ENCODE data around the gene CLTB. TPM values are rescaled to one million over a fixed set of nuclear protein-coding genes. Genes with fewer than 3 reads are reported as not detected.

The CLTB gene
- total RNA-seq, 4 donors from 2014 or later, result 261 to 386 (median 302) TPM

DNA sequence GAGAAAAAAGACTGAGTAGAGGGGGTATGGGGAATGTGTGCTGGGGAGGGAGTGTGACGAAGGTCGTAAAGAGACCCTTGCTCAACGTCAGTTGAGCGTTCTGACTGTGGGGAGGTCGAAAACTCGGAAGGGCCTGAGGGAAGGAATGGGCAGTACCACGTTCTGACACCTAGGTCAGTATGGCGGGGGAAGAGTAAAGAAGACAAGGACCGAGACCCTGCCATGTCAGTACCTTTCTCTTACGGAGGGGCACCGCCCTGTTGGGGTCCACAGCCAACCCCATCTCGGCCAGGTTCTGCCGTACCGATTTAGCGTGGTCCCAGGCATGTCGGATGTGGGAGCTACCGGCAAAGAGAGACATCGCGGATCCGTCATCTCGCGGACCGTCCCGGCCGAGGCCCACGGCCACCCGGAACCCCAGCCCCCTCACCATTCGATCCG, 28.3 kb downstream of the CLTB start:
- in situ Hi-C loops (cut with MboI; ENCODE audit: low sequenced_read_pairs in 4 of 4), result no loop called here
- Histone ChIP-seq H3K27ac (peak overlapping the region; percentile 92 to 98 (median 96)), H3K4me1 (peaks cover 31 to 41% of the 10 kb centered on the region in 2 donors), H3K9me3 (no peaks in the 10 kb centered on the region), H3K36me3 (peaks cover 0 to 62% of the 10 kb centered on the region in 2 donors), H3K27me3 (no peaks in the 10 kb centered on the region), H3K4me3 (peak overlapping the region; percentile 76 to 95 (median 86))
- TF ChIP-seq POLR2A (IDR thresholded peaks at IDR 0.05), result no peak
- TF ChIP-seq, protein P1, sequence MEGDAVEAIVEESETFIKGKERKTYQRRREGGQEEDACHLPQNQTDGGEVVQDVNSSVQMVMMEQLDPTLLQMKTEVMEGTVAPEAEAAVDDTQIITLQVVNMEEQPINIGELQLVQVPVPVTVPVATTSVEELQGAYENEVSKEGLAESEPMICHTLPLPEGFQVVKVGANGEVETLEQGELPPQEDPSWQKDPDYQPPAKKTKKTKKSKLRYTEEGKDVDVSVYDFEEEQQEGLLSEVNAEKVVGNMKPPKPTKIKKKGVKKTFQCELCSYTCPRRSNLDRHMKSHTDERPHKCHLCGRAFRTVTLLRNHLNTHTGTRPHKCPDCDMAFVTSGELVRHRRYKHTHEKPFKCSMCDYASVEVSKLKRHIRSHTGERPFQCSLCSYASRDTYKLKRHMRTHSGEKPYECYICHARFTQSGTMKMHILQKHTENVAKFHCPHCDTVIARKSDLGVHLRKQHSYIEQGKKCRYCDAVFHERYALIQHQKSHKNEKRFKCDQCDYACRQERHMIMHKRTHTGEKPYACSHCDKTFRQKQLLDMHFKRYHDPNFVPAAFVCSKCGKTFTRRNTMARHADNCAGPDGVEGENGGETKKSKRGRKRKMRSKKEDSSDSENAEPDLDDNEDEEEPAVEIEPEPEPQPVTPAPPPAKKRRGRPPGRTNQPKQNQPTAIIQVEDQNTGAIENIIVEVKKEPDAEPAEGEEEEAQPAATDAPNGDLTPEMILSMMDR (IDR thresholded peaks at IDR 0.05 in 4 of 5, conservative IDR thresholded peaks at IDR 0.05 in 1 of 5), result no peak
- DNase-seq, result no peak
- intact Hi-C loops (cut with DNase I; ENCODE audit: low total_unique reads), result loop anchor here (1.0 to 10.0 kb wide), 7 partner anchors 17 to 1157 kb away; partner anchors contain the start of genes FAF2, KIAA1191, RNF44 and TSPAN17
- ATAC-seq, result no peak

DNA sequence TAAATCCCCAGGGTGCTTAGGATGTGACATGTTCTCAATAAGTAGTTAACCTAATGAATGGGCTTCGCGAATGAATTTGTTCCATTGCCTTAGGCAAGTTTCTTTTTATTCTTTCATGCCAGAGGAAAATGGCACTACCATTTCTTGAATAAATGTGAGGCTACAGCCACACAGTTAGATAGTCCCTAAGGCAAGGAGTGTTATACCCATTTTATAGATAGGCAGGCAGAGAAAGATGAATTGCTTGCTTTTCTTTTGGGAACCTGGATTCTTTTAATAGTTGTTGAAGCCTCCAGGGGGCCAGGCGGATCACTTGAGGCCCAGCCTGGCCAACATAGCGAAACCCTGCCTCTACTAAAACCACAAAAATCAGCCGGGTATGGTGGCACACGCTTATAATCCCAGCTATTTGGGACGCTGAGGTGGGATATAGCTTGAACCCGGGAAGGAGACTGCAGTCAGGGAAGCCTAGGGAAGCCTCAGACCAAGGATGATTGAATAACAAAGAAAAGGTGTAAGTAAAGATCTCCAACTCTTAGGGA, 28.9 kb downstream of the CLTB start:
- Histone ChIP-seq H3K36me3 (peaks cover 0 to 59% of the 10 kb centered on the region in 2 donors), H3K9me3 (no peaks in the 10 kb centered on the region), H3K27ac (peak overlapping the region; percentile 92 to 98 (median 96)), H3K4me1 (peaks cover 35 to 47% of the 10 kb centered on the region in 2 donors), H3K27me3 (no peaks in the 10 kb centered on the region), H3K4me3 (peak overlapping the region; percentile 76 to 95 (median 86))
- ATAC-seq (no peak), DNase-seq (no peak)
- in situ Hi-C loops (cut with MboI; ENCODE audit: low sequenced_read_pairs in 4 of 4) (no loop called here), intact Hi-C loops (cut with DNase I; ENCODE audit: low total_unique reads) (loop anchor here (10.0 kb wide), 3 partner anchors 257 to 1157 kb away; partner anchors contain the start of genes TSPAN17 and ZNF346)
- no peak for TF ChIP-seq POLR2A (IDR thresholded peaks at IDR 0.05)

DNA sequence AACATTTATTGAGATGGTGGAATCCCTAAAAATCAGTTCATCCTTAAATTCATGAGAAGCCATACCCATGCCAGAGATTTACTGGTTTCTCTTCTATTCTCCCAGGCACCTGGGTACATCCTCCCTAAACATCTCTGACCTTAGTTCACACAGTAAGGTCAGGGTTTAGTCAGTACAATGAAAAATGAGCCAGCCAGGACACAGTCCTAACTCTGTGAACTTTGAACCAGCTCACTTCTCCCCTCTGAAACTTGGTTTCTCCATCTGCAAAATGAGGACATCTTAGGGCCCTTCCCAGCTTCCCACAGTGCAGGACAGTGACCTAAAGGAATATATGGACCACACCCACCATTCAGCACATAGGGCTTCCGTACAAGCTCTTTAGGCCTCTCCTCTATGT, 29.8 kb downstream of the CLTB start:
- H3K4me3 ChIP-seq, result no peak overlapping the region
- peak overlapping the region; percentile 92 to 98 (median 96) for H3K27ac ChIP-seq
- no peaks in the 10 kb centered on the region for H3K27me3 ChIP-seq
- intact Hi-C loops (cut with DNase I; ENCODE audit: low total_unique reads) (loop anchor here (10.0 kb wide), 3 partner anchors 258 to 1158 kb away; partner anchors contain the start of genes TSPAN17 and ZNF346), in situ Hi-C loops (cut with MboI; ENCODE audit: low sequenced_read_pairs in 4 of 4) (no loop called here)
- DNase-seq (no peak), ATAC-seq (no peak)
- TF ChIP-seq POLR2A (IDR thresholded peaks at IDR 0.05), result no peak
- TF ChIP-seq, protein P1 (IDR thresholded peaks at IDR 0.05 in 4 of 5, conservative IDR thresholded peaks at IDR 0.05 in 1 of 5), result no peak
- no peaks in the 10 kb centered on the region for H3K9me3 ChIP-seq
- peaks cover 45 to 56% of the 10 kb centered on the region in 2 donors for H3K4me1 ChIP-seq
- peaks cover 0 to 50% of the 10 kb centered on the region in 2 donors for H3K36me3 ChIP-seq

DNA sequence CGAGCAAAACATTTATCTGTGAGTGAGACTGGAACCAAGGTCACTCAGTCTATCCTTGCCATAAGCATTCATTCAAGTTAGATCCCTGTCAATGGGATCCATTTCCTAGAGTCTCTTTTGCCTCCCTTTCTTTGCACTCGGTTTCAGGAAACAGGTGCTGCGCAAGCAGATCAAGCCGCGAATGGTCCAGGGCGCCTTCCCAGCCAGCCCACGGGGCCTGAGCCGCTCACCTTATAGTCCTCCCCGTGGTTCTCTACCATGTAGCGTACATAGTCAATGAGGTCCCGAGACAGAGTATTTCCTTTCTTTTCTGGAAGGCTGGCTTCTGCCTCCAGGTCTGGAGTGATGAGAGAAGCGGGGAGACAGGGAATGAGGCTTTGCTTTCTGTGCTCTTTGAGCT, 31.3 kb downstream of the CLTB start:
- ATAC-seq, result no peak
- H3K36me3 ChIP-seq, result peaks cover 0 to 38% of the 10 kb centered on the region in 2 donors
- no peaks in the 10 kb centered on the region for H3K9me3 ChIP-seq
- in situ Hi-C loops (cut with MboI; ENCODE audit: low sequenced_read_pairs in 4 of 4) (no loop called here), intact Hi-C loops (cut with DNase I; ENCODE audit: low total_unique reads) (loop anchor here (10.0 kb wide), 3 partner anchors 260 to 1160 kb away; partner anchors contain the start of genes TSPAN17 and ZNF346)
- no peak overlapping the region for H3K4me3 ChIP-seq
- H3K27ac ChIP-seq, result peak overlapping the region; percentile 92 to 98 (median 96)
- TF ChIP-seq, protein P1 (IDR thresholded peaks at IDR 0.05 in 4 of 5, conservative IDR thresholded peaks at IDR 0.05 in 1 of 5), result no peak
- TF ChIP-seq POLR2A (IDR thresholded peaks at IDR 0.05), result no peak
- H3K27me3 ChIP-seq, result no peaks in the 10 kb centered on the region
- no peak for DNase-seq
- peaks cover 50 to 63% of the 10 kb centered on the region in 2 donors for H3K4me1 ChIP-seq

DNA sequence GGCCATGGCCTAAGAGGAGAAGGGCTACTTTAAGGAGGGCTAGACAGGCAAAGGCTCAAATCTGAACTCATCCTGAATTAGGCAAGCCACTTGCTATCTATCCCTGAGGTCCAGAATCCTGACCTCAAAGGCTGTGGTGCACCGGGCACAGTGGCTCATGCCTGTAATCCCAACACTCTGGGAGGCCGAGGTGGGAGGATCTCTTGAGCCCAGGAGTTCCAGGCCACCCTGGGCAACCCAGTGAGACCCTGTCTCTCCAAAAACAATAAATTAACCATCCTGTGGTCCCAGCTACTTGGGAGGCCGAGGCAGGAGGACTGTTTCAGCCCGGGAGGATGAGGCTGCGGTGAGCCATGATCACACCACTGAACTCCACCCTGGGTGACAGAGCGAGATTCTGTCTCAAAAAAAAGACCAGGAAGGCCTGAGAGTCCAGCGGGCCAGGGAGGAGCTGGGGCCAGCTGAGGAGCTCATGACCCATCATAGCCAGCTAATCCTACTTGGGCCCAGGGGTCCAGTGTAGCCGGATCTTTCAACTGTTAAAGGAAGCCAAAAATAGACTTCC, 31.9 kb downstream of the CLTB start:
- Histone ChIP-seq H3K4me3 (no peak overlapping the region), H3K4me1 (peaks cover 44 to 58% of the 10 kb centered on the region in 2 donors), H3K27me3 (no peaks in the 10 kb centered on the region), H3K9me3 (no peaks in the 10 kb centered on the region), H3K27ac (peak overlapping the region; percentile 92 to 98 (median 96)), H3K36me3 (peaks cover 0 to 38% of the 10 kb centered on the region in 2 donors)
- no peak for ATAC-seq
- TF ChIP-seq POLR2A (IDR thresholded peaks at IDR 0.05), result no peak
- TF ChIP-seq, protein P1 (IDR thresholded peaks at IDR 0.05 in 4 of 5, conservative IDR thresholded peaks at IDR 0.05 in 1 of 5), result no peak
- DNase-seq, result no peak
- intact Hi-C loops (cut with DNase I; ENCODE audit: low total_unique reads) (loop anchor here (10.0 kb wide), 3 partner anchors 260 to 1160 kb away; partner anchors contain the start of genes TSPAN17 and ZNF346), in situ Hi-C loops (cut with MboI; ENCODE audit: low sequenced_read_pairs in 4 of 4) (no loop called here)

Measured in gastrocnemius medialis (tissue), 4 donors.